Tibial nerve (tissue), 3 donors: ENCODE data around the gene MOGAT1.

Experiments
- CTCF ChIP-seq, 5 experiments: fragments of 200-600 bp in 3 of 5; fragments of 450-650 bp in 2 of 5; sonication (generic) in 3 of 5; IDR thresholded peaks; one replicate each; pipeline ENCODE4 v1.5.1; 2016 to 2019; ENCODE audit warnings: antibody characterized with exemption in 5 of 5, mild to moderate bottlenecking in 3 of 5, moderate library complexity in 2 of 5
- POLR2A ChIP-seq, 2 donors: fragments of 450-650 bp; IDR thresholded peaks; one replicate each; pipeline ENCODE4 v1.6.1; 2017; ENCODE audit warnings: antibody characterized with exemption in 2 of 2, mild to moderate bottlenecking in 2 of 2, moderate library complexity in 2 of 2

- TF ChIP-seq CTCF (IDR thresholded peaks at IDR 0.05) (no peak), POLR2A (IDR thresholded peaks at IDR 0.05) (no peak)
Measured at GRCh38 chr2:222731201-222731621, 59.8 kb downstream of the MOGAT1 start.
